Renal pelvis (tissue), 4 donors: ENCODE data around the gene KDM5B. TPM values are rescaled to one million over a fixed set of nuclear protein-coding genes. Genes with fewer than 3 reads are reported as not detected.
A peak's percentile ranks its signal among the peaks of the same experiment; 100 is the strongest.
"Not testable (repeated sequence)": the region's sequence is repeated elsewhere in the genome, so short reads cannot be mapped to it uniquely, and the experiment has no call there.

ENCODE experiments used
- DNase-seq: peaks from one replicate; pipeline ENCODE4 v3.0.0-alpha.2; 2013
- polyA plus RNA-seq, 3 donors: library from polyadenylated mRNA; unstranded; fragments of 120-200 nt; gene quantifications; one replicate each; pipeline ENCODE4 v1.2.1, GENCODE V29; 2013; ENCODE audit not compliant: insufficient read length in 3 of 3

Gene KDM5B
- polyA plus RNA-seq, 3 donors = 90.6 to 107 (median 97.8) TPM

GRCh38 chr1:202723046-202723445 lies 85.2 kb downstream of the KDM5B start:
- DNase-seq = not testable (repeated sequence)

- no peak for DNase-seq
These were observed 91.6 kb downstream of the KDM5B start for GRCh38 chr1:202716654-202717053.

DNA sequence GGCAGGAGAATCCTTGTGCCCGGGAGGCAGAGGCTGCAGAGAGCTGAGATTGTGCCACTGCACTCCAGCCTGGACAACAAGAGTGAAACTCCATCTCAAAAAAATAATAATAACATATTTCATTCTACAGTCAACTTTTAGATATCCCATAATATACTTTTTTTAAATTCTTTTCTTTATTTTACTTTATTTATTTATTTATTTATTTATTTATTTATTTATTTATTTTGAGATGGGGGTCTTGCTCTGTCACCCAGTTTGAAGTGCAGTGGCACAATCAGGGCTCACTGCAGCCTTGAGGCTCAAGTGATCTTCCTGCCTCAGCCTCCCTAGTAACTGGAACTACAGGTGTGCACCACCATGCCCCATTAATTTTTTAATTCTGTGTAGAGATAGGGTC lies 94.0 kb downstream of the KDM5B start:
- not testable (repeated sequence) for DNase-seq

DNA sequence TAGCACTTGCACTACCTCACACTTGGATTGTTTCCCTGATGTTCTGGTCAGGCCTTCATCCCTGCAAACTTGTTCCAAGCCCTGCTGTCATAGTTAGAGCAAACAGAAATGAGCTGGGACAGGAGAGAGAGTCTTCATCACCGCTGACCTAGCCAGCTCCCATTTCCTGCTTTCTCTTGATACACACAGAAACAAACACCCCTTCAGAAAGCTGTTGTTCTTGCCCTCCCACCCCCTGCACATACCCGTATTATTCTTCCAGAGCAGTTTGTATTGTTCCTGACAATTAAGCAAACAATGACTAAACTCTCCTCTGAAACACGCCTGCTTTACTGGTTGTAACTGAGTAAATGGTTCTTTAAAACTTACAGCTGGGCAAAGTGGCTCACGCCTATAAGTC lies 95.1 kb downstream of the KDM5B start:
- no peak for DNase-seq

- DNase-seq = no peak
These were observed 96.1 kb downstream of the KDM5B start for GRCh38 chr1:202711949-202712635.

GRCh38 chr1:202710070-202711045 lies 97.9 kb downstream of the KDM5B start, which contains the start of gene SYT2:
SYT2 (minus strand) TSS chr1:202710454; CDS start chr1:202605772, 104,682 bp downstream.
- peak; percentile 50 for DNase-seq

GRCh38 chr1:202709276-202710041 lies 98.8 kb downstream of the KDM5B start:
- no peak for DNase-seq

DNA sequence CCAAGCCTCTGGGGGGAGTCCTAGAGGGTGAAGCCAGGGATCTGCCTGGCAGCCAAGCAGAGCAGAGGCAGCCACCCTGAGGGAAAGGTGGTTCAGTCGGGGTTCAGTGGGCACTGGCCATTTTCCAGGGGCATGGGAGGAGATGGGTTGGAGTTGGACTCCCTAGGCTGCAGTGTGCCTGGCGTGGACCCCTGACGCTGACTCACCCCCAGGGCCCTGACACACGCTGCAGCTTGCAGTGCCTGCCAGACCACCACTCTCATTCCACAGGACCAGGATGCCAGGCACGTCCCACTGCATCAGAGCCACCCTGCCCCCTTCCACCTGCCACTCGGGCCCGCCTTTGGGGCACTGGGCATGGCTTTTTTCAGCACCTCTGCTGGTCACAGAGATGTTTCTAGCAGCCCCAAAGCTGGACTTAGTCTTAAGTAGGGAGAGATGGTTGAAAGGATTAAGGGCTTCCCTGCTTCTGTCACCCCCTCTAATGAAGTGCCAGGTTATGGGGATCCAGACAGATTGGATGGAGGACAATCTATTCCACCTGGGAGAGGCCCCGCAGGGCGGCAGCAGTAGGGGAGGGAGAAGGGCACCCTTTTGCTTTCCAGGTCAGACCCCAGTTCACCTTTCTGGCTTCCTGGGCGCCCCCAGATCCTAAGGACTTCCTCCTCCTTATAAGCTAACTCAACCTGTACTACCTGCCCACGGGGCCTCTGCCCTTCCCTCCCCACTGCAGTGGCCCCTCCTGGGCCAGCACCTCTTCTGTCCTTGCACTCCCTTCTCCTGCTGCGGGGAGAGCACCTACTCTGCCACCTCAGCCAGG lies 99.6 kb downstream of the KDM5B start:
- no peak for DNase-seq

GRCh38 chr1:202706851-202707250 lies 101.4 kb downstream of the KDM5B start:
- no peak for DNase-seq

DNA sequence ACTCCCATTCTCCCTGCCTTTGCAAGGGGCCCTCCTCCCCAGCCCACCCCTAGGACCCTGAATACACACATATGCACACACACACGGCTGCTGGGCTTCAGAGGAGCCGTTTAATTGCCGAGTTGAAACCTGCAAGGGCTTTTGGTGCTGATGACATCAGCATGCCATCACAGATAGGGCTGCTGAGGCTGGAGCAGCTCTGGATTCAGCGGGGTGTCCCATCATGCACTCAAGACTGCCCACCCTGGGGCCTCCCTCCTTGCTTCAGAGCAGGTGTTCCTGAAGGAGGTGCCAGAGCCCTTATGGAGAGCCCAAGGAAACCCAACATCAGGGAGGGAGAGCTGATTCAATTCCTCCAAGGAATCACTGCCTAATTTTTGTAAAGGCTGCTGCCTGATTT lies 103.6 kb downstream of the KDM5B start:
- no peak for DNase-seq

DNA sequence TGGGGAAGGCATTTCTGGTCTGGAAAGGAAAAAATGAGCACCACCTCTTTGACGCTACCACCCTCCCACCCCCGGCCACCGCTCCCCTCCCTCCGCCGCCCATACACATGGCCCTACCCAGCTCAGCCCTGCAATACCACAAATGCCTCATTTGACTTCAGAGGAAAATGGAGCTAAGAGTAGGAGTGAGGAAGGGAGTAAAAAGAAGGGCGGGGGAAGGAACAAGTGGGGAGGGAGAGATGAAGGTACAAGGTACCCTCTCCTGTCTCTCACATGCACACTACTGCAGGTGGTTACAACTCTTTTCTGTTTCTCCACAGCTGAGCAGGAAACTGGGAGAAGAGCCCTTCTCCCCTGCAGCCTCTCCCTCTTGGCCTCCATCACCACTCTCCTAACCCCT lies 105.0 kb downstream of the KDM5B start:
- DNase-seq = no peak

DNA sequence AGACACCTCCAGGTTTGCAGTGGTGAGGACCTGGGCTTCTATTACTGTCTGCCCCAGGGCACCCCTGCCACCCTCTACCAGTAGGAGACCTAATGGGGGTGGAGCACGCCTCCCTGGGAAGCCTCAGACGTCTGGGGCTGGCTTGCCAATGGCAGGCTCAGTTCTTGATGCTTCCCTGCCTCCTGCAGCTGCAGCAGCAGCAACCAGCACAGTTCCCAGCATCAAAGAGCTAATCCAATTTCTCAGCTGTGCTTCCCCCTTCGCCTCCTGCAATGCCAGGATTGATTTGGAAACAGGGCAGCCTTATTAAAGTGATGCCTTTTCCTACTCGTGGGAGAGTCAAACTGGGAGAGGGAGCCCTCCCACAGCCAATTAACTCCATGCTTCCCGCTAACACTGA lies 106.1 kb downstream of the KDM5B start:
- DNase-seq = no peak

DNA sequence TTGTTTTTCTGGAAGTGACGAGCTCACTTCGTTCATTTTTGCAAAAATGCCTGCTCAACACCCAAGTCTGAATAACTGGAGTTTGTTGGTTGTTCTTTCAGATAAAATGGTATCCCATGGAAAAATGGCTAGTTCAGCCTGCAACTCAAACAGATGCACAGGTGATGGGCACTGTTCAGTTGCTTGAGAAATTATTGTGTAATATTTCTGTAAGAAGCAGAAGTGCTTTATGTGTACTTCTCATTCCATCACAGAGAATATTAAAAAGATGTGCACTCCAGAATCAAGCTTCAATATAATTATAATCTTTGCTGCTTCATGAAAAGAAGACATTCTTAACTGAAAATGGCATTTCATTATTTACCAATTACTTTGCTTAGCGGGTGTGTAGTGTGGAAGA lies 107.0 kb downstream of the KDM5B start:
- DNase-seq = no peak

- DNase-seq = no peak
These were observed 108.2 kb downstream of the KDM5B start for GRCh38 chr1:202700061-202700460.

- DNase-seq = no peak
These were observed 109.9 kb downstream of the KDM5B start for GRCh38 chr1:202698276-202698675.

- no peak for DNase-seq
These were observed 111.2 kb downstream of the KDM5B start for GRCh38 chr1:202697038-202697437.

- DNase-seq = no peak
These were observed 113.9 kb downstream of the KDM5B start for GRCh38 chr1:202694314-202694713.

DNA sequence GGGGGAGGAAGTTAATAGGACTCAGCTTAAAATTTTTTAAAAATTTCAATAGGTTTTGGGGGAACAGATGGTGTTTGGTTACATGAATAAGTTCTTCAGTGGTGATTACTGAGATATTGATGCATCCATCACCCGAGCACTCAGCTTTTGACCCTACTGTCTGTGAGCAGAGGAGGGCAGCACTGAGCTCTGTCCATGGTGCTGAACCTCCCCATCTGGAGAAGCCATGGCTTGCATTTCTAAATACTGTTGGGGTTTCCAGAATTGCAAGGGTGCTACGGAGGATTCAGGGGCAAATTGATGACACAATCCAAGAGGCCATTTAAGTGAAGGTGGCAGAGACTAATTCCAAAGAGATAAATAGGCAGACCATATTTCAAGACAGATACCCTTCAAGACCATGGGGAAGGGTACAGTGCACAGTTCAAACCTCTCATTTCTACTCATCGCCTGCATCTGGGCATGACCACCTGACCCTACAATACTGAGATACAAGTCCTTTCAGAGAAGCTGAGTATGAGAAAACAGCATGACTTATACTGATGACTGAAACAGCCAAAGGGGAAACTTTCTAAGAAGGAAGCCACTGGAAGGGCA lies 115.2 kb downstream of the KDM5B start:
- DNase-seq = peak; percentile 80

- no peak for DNase-seq
These were observed 116.4 kb downstream of the KDM5B start for GRCh38 chr1:202691816-202692215.

DNA sequence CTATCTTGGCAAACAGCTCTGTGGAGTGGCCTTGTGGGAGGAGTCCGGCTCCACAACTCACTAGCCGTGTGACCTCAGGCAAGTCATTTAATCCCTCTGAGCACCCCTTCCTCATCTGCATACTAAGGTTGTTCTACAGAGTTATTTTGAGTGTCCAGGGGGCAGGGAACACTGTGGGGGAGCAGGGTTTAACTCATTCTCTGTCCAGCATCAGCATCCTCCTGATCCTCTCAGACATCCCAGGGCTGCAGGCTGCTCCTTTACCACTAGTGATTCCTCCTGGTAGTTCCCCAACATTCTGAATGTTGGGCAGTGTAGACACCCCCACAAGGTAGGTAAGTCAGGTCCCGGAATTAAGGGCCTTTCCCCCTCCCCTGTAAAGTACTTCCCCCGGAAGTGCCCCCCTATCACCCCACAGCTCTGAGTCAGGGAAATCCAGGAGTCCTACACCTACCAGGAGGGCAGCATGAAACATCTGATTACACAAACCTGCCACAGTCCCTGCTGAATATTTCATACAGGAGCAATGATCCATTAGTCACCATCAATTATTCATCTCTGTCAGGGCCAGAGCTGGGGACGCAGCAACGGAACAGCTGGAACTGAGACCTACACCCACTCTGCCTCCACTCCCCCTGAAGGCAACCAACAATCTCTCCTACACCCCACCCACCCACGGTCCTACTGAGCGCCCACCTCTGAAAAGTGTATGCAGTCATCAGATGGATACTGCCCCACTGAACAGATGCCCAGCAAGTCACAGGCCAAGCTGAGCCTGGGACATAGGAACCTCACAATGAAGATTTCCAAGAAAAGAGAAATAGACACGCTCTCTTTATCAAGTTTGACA lies 118.5 kb downstream of the KDM5B start:
- no peak for DNase-seq
